Type B pancreatic cell (in vitro differentiated cells): ENCODE measurements around the gene SYNJ1. TPM values are rescaled to one million over a fixed set of nuclear protein-coding genes. Genes with fewer than 3 reads are reported as not detected.

Source experiments
- DNase-seq: peaks from one replicate; pipeline ENCODE4 v3.0.0; 2021; ENCODE audit warnings: mixed read lengths; ENCODE audit not compliant: unreplicated experiment; ENCODE audit errors: extremely low spot score
- H3K27ac Mint-ChIP-seq: 2 replicates; pipeline ENCODE4 v1.8.0; 2021; ENCODE audit warnings: mild to moderate bottlenecking, mixed read lengths
- H3K27me3 Mint-ChIP-seq: 2 replicates; pipeline ENCODE4 v1.8.0; 2021; ENCODE audit warnings: mixed read lengths
- H3K36me3 Mint-ChIP-seq: 2 replicates; pipeline ENCODE4 v1.8.0; 2021; ENCODE audit warnings: mixed read lengths
- H3K4me1 Mint-ChIP-seq: one replicate; pipeline ENCODE4 v1.8.0; 2021; ENCODE audit warnings: mixed read lengths; ENCODE audit not compliant: unreplicated experiment
- H3K4me3 Mint-ChIP-seq: 2 replicates; pipeline ENCODE4 v1.8.0; 2021; ENCODE audit warnings: mild to moderate bottlenecking, mixed read lengths
- H3K9me3 Mint-ChIP-seq: 2 replicates; pipeline ENCODE4 v1.8.0; 2021; ENCODE audit warnings: mixed read lengths
- CTCF ChIP-seq: fragments of 200-600 bp; sonication (generic); conservative IDR thresholded peaks from 2 replicates; pipeline ENCODE4 v1.5.0; 2021; ENCODE audit warnings: antibody characterized with exemption, mild to moderate bottlenecking
- total RNA-seq: library from RNA; stranded (reverse); gene quantifications from 2 replicates; pipeline ENCODE4 v1.2.1, GENCODE V29; 2021; ENCODE audit warnings: low replicate concordance

Gene SYNJ1
- total RNA-seq, 1 donor from 2014 or later: 12.0 TPM

GRCh38 chr21:32693581-32693980, 34.2 kb downstream of the SYNJ1 start:
- Mint-ChIP-seq H3K36me3 (peaks cover 9% of the 10 kb centered on the region), H3K4me3 (no peak overlapping the region), H3K9me3 (no peaks in the 10 kb centered on the region), H3K27ac (no peak overlapping the region), H3K4me1 (no peaks in the 10 kb centered on the region), H3K27me3 (no peaks in the 10 kb centered on the region)
- DNase-seq: no peak
- no peak for TF ChIP-seq CTCF

- no peaks in the 10 kb centered on the region for H3K9me3 Mint-ChIP-seq
- TF ChIP-seq CTCF: no peak
- DNase-seq: no peak
- peaks cover 6% of the 10 kb centered on the region for H3K36me3 Mint-ChIP-seq
- H3K4me1 Mint-ChIP-seq: no peaks in the 10 kb centered on the region
- H3K27me3 Mint-ChIP-seq: no peaks in the 10 kb centered on the region
- no peak overlapping the region for H3K4me3 Mint-ChIP-seq
- H3K27ac Mint-ChIP-seq: no peak overlapping the region
Observed at GRCh38 chr21:32690085-32690484, 37.7 kb downstream of the SYNJ1 start.

GRCh38 chr21:32687643-32688345, 40.0 kb downstream of the SYNJ1 start:
- H3K9me3 Mint-ChIP-seq: no peaks in the 10 kb centered on the region
- TF ChIP-seq CTCF: no peak
- no peaks in the 10 kb centered on the region for H3K4me1 Mint-ChIP-seq
- H3K4me3 Mint-ChIP-seq: no peak overlapping the region
- H3K36me3 Mint-ChIP-seq: peaks cover 6% of the 10 kb centered on the region
- DNase-seq: no peak
- H3K27ac Mint-ChIP-seq: no peak overlapping the region
- H3K27me3 Mint-ChIP-seq: no peaks in the 10 kb centered on the region

GRCh38 chr21:32682696-32683474, 44.9 kb downstream of the SYNJ1 start:
- no peak overlapping the region for H3K4me3 Mint-ChIP-seq
- no peaks in the 10 kb centered on the region for H3K36me3 Mint-ChIP-seq
- TF ChIP-seq CTCF: no peak
- H3K9me3 Mint-ChIP-seq: no peaks in the 10 kb centered on the region
- no peak for DNase-seq
- no peaks in the 10 kb centered on the region for H3K4me1 Mint-ChIP-seq
- no peak overlapping the region for H3K27ac Mint-ChIP-seq
- no peaks in the 10 kb centered on the region for H3K27me3 Mint-ChIP-seq

- Mint-ChIP-seq H3K4me3 (no peak overlapping the region), H3K27ac (no peak overlapping the region), H3K4me1 (no peaks in the 10 kb centered on the region), H3K36me3 (no peaks in the 10 kb centered on the region), H3K27me3 (no peaks in the 10 kb centered on the region), H3K9me3 (no peaks in the 10 kb centered on the region)
- DNase-seq: no peak
- TF ChIP-seq CTCF: no peak
Observed at GRCh38 chr21:32674731-32675130, 53.1 kb downstream of the SYNJ1 start.
